Measurements from ENCODE around the gene NABP1. TPM values are rescaled to one million over a fixed set of nuclear protein-coding genes. Genes with fewer than 3 reads are reported as not detected.

Gene NABP1
- total RNA-seq, 1 donor from 2014 or later: 32.8 TPM

DNA sequence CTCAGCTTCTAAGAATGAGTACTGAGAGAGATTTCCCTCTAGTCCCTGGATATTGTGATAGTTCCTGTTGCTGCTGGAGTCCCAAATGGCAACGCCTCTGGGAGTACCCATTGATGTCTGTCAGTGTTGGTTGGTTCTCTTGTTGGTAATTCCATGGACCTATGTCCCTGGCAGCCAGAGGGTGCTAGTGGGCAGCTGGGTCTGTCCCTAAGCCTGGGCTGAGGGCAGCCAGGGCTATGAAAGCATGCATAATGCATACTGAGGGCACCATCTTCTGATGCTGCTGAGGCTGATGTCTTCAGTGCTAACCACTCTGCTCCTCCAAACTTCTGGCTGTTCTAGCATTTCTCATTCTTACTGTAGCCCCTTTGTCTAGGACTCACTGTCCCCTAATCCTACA, 35.9 kb downstream of the NABP1 start:
- peak; percentile 37 for ATAC-seq

GRCh38 chr2:191714925-191715324, 37.0 kb downstream of the NABP1 start:
- no peak for ATAC-seq

- ATAC-seq: no peak
These were observed 37.5 kb downstream of the NABP1 start for GRCh38 chr2:191715471-191715870.

DNA sequence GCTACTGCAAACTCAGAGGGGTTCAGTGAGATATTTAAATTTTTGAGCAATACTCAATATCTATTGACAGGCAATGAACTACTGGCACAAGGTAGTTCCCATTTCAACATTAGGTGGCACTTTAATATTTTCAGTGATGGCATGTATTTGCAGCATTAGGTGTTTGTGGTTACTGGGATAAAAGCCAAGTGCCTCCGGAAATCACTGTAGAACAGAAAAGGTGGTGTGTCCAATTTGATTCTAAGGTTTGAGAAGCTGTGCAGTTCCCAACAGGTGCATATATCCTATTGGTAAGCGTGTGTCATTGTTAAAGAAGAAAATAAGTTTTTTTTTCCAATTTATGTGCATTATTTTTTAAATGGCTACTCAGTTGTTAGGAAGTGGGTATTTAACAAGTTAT, 41.3 kb downstream of the NABP1 start:
- ATAC-seq: no peak

- no peak for ATAC-seq
These were observed 42.0 kb downstream of the NABP1 start for GRCh38 chr2:191719938-191720337.

DNA sequence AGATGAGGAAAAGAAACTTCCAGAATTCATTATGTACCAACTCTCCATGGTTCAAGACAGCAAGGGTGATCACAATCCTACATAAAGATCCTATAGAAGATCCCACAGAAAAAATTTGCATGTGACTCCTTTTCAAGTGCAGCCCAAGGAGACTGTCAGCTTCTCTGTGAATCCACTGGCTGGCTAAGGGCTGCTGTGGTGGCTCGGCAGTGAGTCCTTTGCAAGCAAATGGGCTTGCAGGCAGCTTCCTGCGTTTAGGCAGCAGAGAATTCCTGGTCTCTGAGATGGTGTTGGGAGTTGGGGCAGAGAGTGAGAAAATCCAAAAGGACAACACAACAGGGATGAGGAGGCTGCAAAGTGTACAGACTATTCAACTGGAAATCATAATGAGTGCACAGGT, 43.4 kb downstream of the NABP1 start:
- no peak for ATAC-seq

DNA sequence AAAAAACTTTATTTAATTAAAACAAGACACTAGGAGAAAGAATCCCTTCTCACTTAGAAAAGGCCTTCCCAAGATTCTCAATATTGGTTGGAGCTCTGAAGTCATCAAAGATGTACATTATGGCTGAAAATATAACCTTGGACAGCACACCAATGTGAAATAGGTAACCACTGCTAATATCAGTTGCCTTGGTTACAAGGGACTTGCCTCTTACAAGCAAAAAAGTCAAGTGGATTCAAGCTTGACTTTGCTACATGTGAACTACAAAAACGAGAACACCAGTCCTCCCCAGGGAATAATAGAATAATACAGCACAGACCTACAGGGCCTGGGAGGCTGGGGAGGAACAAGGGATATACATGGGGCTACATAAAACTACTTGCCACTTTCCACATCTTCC, 46.1 kb downstream of the NABP1 start:
- ATAC-seq: no peak

GRCh38 chr2:191728750-191729624, 51.1 kb downstream of the NABP1 start:
- no peak for ATAC-seq

DNA sequence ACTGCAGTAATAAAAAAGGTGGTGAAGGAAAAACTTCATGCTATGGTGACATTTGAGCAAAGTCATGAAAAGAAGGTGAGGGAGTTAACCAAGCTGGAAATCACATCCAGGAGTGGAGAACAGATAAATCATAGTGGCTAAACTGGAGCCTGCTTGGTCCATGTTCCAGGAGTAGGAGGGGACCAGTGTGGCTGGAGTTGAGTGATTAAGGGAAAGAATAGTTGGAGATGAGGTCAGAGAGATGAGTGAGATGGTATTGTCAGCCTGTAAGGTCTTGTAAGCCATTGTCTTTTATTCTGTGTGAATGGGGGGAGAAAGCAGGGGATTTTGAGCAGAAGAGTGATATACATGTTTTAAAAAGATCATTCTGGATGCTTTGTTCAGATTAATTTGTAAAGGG, 52.3 kb downstream of the NABP1 start:
- ATAC-seq: no peak

Other genes with a start within 250 kb of the NABP1 start
- 8.7 TPM for gene CAVIN2, start 169.0 kb downstream of the NABP1 start, total RNA-seq

All from esophagus mucosa (tissue), 1 donor.